ENCODE data around the gene OSGIN1.
"Not testable (repeated sequence)": the region's sequence is repeated elsewhere in the genome, so short reads cannot be mapped to it uniquely, and the experiment has no call there.

The OSGIN1 gene

DNA sequence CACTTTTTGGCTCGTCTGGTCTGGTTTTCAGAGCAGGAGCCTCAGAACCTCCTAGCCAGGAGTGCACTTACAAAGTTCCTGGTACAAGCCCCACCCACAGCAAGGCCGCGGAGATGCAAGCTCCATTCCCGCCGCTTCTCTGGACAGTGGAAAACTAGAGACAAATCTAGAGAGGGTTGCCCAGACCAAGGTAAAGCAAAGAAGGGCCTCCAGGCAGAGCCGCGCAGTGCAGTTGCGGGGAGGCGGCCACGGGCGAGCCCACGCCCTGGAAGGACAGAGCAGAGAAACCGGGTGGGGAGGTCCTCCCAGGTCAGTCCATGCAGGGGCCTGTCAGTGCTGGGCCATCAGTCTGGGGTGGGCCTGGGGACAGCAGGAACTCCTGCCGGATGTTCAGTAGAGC, 11.0 kb upstream of the OSGIN1 start:
- DNase-seq = no peak

DNA sequence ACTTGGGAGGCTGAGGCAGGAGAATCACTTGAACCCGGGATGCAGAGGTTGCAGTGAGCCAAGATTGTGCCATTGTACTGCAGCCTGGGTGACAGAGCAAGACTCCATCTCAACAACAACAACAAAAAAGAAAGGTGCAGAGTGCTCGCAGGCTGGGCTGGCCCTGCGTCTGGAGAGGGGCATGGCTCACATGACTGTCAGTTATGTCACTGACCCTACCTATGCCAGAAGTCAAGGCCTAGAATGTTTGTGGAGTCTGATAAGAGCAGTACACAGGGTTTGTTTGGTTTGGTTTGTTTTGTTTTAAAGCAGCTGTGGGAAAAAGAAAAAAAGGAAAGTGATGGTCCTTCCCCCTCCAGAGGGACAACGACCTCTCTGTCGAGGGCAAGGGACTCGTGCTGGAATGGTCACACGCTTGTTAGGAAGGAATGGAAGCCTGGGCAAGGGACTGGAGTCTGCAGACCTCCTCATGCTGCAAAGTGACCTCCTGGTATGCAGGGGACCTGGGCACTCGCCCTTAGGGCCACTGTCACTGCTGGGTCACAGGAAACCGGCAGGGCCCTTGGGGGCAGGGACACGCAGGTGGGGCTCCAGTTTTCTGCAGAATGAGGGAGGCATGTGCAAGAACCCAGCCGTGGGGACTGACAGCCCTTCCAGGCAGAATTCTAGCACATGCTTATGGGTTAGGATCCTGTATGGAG, 10.1 kb upstream of the OSGIN1 start:
- DNase-seq = no peak

DNA sequence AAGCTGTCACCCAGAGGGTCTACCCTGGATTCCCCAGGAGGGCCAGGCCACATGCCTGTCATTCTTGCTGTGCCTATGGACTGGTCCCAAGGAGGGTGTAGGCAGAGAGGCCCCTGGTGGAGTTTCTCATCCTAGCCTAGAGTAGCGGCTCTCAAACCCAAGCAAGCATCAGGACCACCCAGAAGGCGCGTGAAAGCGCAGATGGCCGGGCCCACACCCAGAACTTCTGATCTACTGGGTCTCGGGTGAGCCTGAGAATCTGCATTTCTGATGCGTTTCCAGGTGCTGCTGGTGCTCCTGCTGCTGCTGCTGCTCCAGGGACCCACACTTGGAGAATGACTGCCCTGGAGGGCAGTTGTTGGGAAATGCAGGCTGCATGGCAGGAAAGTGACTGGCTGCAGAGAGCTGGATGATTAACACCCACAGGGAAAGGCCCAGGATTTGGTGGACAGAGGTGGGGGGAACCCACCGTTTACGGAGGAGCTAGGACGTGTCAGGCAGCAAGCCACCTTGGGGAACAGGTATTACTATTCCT, 9.5 kb upstream of the OSGIN1 start:
- no peak for DNase-seq

DNA sequence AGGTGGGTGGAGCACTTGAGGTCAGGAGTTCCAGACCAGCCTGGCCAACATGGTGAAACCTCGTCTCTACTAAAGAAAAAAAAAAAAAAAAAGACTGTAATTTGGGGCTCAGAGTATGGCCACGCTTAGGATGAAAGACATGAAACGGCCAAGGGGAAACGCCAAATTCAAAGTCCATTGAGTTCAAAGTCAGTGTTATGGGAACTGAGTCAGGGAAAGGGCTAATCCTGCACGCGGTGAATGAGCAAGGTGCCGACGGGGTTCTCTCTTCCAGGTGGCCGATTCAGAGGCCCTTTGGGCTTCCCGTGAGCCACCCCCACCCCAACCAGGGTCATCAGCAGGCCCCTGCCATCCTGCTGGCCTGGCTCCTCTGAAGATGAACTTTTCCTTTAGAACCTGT, 7.5 kb upstream of the OSGIN1 start:
- no peak for DNase-seq

DNA sequence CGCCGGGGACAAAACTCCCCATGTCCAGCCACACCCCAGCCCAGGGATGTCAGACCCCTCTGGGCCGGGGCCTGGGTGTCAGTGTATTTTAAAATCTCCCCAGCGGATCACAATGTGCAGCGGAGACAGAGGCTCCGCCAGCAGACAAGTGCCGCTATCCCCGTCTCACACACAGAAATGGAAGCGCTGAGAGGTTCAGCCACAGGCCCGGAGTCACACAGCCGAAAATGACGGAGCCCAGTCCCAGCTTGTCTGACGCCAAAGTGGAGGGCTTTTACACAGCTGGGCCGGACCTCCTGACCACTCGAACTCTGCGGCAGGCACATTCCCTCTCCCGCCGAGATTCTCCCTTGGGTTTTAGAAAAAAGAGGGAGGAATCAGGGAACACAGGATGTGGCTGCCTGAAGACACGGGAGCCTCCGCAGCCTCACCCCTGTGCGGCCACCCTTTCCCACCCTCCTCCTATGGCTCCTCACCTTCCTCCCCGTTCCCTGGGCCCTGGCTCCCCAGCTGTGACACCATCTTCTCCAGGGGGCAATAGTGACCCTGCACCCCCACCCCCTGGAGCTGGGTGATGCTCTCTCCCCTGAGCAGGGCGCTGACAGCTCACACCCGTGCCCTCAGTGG, 6.8 kb upstream of the OSGIN1 start:
- no peak for DNase-seq

DNA sequence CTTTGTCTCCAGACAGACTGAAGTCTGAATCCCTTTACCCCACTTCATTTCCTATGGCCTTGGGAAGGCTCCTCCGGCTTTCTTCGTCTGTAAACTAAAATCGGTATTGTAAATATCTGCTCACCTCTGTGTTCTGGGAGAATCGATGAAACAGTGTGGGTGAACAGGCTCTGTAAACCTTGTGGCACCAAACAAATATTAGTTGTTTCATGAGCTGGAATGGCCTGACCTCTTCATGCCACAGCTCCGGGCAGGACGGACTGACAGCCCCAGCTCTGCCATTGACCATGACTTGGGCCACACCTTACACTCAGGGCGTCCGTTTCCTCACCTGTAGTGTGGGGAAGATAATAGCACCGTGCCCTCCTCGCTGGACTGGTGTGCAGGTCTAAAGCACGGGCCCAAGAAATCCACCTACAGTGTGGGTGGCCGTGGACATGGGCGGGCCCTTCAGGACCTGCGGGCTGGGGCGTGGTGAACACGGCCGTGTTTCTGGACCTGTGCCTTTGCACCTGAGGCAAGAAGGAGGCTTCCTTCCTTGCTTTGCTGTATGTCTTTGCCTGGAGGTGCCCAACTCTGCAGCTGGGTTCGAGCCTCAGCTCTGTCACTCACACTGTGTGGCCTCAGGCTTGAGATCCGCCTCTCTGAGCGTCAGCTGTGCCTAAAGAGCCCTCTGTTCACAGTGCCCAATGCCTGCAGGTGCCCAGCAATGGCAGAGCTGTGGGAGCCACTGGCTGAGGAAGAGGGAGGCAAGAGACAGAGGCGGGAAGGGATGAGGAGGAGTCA, 6.1 kb upstream of the OSGIN1 start:
- DNase-seq = no peak

DNA sequence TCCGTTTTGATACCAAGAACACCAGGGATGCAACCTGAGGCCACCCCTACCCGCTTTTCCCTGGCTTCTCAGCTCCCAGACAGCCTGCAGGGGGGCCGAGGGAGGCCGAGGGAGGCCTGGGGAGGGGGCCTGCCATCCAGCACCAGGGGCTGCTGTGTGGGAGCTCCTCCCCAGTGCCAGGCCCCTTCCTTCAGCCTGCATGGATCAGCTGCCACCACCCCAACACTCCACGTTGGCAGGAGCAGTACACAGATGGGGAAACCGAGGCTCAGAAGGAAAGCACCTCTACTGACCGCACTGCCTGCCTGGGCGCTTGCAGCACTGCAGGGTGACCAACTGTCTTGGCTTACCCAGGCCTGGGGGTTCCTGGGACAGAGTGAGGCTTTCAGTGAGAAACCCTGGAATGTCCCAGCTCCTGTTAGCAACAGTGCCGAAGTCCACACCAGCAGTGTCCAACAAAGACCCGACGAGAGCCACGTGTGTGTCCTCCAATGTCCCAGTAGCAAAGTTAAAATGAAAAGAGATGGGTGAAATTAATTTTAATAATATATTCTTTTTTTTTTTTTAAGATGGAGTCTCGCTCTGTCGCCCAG, 5.3 kb upstream of the OSGIN1 start:
- DNase-seq = no peak

DNA sequence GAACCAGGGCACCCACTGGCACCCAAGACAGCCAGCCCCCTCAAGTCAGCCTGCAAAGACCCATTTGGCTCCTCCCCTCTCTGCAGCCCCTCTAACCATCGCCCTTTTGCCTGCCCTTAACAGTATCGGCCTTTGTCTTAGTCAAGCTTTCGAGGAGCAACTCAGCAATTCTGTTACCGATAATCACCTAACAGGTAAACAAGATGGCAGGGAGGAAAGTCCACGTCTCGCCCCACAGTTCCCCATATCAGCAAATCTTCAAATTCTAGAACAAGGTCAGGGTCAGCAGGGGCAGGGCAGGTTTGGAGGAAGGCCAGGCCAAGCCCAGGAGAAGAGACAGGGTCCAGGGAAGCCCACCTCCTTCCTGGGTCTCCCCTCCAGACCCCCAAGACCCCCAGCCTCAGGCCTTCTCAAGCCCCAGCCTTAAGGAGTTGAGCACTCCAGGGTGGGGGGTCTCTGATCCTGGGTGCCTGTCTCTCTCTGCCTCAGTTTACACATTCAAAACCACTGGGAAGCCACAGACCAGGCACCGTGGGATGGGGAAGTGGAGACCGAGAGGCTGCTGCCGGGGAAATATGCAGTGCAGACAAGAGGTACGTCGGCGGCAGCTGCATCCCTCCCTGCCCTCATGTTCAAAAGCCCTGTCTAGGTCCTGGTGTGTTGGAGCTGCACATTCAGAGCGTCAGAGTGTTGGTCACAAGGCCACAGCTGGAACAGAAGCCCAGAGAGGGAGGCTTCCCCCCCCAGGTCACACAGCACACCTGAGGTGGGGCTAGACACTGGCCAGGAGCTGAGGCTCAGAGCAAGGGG, 3.9 kb upstream of the OSGIN1 start:
- DNase-seq = no peak

DNA sequence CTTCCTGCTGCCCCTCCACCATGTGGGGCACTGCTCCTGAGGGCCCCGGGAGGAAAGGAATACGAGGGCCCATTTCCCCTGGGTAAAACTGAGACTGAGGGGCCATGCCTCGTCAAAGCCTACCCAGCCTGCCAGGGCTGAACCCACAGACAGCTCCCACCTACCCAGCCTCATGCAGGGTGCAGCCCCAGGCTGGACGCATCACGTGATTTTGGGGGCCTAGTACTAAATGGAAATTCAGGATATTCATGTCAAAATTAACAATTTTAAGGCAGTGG, 3.4 kb upstream of the OSGIN1 start:
- DNase-seq = no peak

DNA sequence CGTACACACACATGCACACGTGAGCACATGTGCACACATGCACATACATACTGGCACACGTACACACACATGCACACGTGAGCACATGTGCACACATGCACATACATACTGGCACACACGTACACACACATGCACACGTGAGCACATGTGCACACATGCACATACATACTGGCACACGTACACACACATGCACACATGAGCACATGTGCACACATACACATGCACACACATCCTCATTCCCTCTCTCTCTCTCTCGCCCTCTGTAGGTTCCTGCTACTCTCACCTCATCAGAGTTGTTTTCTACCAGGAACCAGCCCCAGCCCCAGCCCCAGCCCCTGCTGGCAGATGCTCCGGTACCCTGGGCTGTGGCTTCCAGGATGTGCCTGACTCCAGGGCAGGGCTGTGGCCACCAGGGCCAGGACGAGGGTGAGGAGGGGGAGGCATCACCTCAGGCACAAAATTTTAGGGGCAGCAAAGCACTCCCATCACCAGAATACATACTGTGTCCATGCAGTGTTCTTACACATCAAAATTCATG, 2.1 kb upstream of the OSGIN1 start:
- DNase-seq = not testable (repeated sequence)

DNA sequence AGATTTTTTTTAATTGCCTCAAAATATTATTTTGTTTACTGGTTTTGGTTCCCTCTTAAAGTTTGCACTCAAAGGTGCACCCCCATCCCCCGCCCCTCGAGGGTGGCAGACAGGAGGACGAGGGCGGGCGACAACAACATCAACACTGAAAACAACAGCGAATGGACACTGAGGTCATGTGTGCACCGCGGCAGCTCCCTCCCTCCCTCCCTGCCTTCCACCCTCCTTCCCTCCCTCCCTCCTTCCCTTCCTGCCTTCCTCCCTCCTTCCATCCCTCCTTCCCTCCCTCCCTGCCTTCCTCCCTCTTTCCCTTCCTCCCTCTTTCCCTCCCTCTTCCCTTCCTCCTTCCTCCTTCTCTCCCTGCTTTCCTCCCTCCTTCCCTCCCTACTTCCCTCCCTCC, 1.5 kb upstream of the OSGIN1 start:
- DNase-seq = no peak

DNA sequence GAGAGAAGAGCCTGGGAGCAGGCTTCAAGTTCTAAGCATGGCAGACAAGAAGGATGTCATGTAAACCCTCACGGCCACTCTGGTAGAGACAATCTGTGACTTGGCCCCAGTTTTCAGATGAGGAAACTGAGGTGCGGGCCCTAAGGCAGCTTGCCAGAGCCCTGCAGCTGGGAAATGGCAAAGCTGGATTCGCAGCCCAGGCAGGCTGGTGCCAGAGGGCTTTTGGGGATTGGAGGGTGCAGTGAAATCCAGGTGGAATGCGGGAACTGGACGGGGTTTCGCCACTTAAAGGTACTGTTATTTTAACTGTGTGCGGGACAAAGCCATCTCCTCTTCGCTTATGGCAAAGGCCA, 477 bp upstream of the OSGIN1 start:
- DNase-seq = no peak

DNA sequence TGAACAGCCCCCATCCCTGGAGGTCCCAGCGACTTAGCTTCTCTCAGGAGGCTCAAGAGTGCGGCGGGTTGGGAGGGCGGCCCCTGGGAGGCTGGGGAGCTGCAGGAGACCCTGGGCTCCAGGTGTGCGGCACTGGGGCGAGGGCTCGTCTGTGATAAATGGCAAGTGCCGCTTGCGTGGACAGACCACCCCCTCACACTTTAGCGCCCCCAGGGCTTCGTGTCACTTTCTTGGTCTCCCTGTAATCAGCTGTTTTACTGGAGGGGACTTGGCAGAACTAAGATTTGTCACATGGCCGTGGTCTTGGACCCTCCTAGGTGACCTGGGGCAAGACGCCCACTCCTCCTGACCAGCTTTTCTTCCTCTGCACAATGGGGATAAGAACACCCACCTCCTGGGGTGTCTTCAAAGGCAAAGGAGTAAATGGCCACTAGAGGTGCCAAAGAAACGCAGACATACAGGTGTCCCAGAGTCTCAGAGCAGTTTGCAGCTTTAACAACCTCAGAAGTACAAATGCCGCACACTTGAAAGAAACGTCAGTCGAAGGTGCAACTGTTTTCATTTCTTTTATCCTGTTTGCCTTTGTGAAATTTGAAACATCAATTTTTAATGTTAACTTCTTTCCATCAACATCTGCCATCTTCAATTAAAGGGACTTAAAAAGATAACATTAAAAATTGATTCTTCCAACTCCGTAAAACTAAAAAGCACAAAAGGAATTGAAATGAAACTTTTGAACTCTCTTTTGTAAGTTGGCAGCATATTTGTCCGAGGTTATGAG, 946 bp downstream of the OSGIN1 start:
- DNase-seq = peak; percentile 14

DNA sequence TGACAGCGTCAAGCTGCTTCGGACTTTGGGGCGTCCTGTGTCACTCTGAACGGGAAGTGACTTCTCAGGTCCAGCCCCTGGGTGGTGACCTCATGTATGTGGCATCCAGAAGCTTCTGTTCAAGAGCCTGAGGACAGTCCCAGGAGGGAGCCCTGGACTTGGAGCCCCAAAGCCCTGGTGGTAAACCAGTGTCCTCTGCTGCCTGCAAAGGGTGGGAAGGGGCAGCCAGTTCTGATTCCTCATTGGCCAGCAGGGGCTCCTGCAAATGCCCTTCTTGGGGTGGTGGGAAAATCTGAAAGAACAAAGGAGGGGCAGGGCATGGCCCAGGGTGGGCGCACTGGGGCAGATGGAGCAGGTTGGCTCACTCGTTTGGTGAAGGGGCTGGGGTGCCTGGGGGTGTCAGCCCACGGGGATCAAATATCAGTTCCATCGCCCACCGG, 1.6 kb downstream of the OSGIN1 start:
- DNase-seq = peak; percentile 87

DNA sequence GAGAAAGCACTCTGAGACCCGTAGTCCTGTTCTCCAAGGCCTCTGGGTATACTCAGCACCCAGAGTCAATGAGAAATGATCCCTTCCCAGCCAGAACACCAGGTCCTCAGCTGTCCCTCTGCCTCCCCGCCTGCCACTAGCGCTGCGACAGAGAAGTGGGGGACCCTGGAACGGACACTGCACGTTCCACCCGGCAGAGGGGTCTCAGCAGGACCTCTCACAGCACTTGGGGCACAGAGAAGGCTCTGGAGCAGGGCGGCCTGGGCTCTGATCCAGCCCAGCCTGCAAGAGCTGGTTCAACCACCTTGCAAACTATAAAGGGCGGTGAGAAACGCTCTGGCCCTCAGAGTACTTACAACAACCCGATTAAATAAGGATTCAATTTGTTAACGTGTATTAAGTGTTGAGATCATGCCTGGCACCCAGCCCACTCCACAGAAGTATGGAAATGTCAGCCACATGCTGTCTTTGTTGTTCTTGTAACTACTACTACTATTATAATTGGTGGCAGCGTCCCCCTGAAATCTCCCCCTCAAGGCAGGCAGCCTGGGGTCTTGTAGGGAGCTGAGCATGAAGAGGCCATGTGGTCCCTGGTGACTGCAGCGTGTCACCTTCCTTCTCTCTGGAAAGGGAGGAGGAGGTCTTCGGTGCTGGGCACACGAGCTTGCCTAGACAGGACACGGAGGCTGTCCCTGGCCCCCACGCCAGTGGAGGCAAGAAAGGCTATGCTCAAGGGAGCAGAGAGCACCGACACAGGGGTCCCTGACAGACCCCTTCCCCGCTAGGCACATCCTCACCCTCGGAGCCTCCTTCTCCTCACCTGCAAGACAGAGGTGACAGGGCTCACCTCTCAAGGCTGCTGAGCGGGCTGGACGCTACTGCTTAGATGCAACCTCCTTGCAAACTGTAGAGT, 2.4 kb downstream of the OSGIN1 start:
- DNase-seq = peak; percentile 54

DNA sequence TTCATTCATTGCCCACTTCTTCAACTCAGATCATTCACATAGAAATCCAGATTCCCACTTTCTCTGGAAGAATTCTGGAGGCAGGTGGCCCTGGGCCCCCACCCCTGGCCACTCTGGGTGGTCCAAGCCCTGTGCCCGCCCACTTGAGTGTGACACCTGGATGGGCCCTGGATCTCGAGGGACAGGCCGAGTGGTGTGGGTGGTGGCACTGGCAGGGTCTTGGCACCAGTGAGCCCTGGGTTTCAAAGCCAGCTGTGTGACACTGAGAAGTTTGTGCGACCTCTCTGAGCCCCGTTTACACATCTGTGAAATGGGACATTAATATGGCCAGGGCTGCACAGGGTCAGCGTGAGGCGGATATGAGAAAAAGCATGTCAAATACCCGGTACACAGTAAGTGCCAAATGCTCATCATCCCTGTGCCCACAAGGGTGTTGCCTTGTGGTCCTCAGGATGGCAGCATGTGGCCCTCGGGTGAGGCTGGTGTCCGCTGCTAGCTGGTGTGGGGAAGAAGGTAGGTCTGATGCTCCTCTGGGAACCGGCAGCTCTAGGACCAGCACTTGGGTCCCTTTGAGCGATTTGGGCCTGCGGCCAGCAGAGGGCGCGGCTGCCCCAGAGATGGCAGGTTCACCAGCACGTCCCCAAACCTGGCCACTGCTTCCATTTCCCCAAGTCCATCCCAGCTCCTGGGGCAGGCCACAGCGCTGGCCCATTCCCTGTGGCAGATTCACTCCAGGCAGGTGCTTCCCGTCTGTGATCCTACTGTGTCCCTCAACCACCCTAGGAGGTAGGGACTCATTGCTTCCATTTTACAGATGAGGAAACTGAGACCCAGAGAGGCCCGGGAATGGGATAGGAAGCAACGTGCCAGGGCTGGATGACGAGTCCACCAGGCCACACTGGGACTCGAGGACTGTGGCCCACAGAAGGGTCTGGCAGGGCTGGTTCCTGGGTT, 3.6 kb downstream of the OSGIN1 start:
- DNase-seq = peak; percentile 71

DNA sequence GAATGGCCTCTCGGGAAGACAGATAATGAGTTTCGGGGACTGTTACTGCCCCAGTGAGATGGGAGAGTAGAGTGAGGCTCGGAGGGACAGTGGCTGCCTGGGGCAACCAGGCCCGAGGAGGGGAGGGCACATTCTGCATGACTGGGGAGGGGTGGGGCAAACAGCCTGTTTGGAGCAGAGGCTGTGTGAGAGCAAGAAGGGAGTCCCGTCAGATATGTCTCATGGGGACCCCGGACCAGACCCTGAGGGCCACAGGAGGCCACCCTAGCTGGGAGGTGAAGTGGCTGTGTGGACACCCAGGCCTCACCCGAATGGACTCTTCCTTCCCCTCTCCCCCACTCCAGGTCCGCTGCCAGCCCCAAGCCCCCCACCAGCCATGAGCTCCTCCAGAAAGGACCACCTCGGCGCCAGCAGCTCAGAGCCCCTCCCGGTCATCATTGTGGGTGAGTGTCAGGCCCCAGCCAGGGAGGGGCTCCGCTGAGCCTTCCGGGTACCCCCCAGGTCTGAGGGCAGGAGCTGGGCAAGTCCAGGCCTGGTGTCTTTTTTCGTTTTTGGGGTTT, 4.3 kb downstream of the OSGIN1 start:
- DNase-seq = no peak

DNA sequence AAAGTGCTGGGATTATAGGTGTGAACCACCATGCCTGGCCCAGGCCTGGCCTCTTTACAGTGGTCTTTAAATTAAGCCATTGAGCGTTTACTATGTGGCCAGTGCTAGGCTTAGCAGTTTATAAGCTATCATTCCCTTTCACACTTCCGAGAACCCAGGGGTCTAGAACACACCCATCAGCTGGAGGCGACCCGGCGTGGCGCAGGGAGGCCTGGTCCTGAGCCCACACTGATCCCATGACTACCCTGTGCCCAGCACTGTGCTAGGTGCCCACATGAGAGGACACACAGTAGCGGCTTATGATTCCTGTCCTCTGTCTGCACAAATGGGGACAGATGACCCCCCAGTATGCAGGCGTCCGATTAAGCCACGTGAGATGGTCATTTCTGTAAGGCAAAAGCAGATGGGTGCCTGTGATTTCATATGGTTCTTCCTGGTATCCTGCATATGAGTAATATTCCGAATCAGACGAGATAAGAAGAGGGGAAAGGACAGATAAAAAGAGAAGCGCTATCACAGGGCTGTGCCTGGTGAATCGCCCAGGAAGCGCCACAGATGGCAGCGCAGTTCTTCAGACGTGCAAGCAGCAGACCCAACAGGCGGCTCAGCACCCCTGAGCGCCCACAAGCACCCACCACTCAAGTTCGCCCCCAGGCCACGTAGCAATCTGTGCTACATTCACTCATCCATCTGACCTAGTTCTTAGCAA, 5.3 kb downstream of the OSGIN1 start:
- no peak for DNase-seq
